LNCAP (cell line): ENCODE data around the gene STX19.

Experiments
- TF ChIP-seq, protein P1 (sequence below): fragments of 450-650 bp; IDR thresholded peaks from 2 replicates; pipeline ENCODE4 v1.5.1; 2017; ENCODE audit warnings: mild to moderate bottlenecking

STX19 gene

GRCh38 chr3:94001191-94001590, 27.2 kb downstream of the STX19 start:
- TF ChIP-seq, protein P1, sequence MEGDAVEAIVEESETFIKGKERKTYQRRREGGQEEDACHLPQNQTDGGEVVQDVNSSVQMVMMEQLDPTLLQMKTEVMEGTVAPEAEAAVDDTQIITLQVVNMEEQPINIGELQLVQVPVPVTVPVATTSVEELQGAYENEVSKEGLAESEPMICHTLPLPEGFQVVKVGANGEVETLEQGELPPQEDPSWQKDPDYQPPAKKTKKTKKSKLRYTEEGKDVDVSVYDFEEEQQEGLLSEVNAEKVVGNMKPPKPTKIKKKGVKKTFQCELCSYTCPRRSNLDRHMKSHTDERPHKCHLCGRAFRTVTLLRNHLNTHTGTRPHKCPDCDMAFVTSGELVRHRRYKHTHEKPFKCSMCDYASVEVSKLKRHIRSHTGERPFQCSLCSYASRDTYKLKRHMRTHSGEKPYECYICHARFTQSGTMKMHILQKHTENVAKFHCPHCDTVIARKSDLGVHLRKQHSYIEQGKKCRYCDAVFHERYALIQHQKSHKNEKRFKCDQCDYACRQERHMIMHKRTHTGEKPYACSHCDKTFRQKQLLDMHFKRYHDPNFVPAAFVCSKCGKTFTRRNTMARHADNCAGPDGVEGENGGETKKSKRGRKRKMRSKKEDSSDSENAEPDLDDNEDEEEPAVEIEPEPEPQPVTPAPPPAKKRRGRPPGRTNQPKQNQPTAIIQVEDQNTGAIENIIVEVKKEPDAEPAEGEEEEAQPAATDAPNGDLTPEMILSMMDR, result no peak

DNA sequence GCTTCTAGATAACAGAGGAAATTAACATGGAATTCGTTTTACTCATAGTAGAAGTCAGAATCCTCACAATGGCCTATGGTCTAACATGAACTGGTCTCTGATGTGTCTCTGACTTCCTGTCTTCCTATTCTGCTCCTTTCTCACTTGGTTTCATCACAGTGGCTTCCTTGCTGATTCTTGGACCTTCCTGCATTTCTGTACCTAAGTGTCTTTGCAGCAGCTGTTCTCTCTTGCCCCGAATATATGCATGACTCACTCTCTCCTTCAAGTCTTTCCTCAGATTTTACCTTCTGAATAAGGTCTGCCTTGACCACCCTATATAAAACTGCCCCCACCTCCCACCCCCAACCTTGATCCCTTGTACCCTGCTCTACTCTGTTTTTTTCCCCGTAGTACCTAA, 34.3 kb downstream of the STX19 start:
- TF ChIP-seq, protein P1, result no peak

- TF ChIP-seq, protein P1, result no peak
Observed at GRCh38 chr3:93992207-93992606, 36.2 kb downstream of the STX19 start.

- TF ChIP-seq, protein P1, result no peak
Observed at GRCh38 chr3:93991631-93992030, 36.8 kb downstream of the STX19 start.

- TF ChIP-seq, protein P1, result no peak
Observed at GRCh38 chr3:93989241-93989640, 39.2 kb downstream of the STX19 start.

- TF ChIP-seq, protein P1, result no peak
Observed at GRCh38 chr3:93988764-93989163, 39.6 kb downstream of the STX19 start.

DNA sequence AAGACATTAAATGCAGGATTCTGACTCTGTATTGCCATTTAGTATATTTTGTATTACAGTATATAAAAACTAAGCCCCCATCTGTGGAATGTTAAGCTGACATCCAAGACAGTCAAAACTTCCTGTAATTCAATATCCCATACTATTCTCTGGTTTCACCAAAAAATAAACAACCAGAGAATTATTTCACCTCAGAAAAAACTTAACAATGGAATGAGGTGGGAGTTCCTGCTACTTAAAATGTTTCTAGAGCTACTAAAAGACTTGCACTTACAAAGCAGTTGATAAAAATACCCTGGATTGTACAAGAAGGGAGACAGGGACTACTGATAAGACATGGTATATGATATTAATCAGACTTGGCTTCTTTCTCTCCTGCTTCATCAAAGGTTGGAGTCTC, 40.1 kb downstream of the STX19 start:
- TF ChIP-seq, protein P1, result no peak

GRCh38 chr3:93984618-93985017, 43.8 kb downstream of the STX19 start:
- TF ChIP-seq, protein P1, result no peak
